Measurements from ENCODE around the gene HBD.
A peak's percentile ranks its signal among the peaks of the same experiment; 100 is the strongest.

DNA sequence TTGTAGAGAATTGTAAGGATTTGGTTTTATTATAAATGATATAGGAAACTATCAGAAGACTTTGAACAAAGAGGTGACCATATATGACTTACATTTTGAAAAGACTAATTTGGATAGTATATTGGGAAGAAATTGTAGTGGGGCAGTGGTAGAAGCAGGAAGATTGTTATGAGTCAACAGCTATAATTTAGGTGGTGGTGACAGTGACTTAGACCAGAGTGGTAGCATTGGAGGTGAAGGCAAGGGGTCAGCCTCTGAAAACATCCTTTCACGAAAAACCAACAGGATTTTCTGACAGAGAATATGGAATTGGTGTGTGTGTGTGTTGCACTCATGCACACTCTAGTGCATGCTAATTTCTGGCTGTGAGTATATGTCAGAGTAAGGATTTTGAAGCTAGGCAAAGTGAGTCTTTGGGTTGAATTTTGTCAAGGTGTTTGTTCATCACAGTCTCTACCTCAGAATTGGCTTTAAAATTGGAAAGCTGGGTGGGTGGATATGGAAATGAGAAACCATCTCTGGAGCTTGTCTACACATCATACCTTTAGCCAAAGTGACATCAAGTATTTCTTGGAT lies 43.6 kb upstream of the HBD start:
- TF ChIP-seq NCOR1 (IDR thresholded peaks at IDR 0.05), result 0 out of 2 replicates have a peak, but pooled peaks have one; percentile 7
- no peak for TF ChIP-seq CTCF (IDR thresholded peaks at IDR 0.05 in 2 of 3, conservative IDR thresholded peaks at IDR 0.05 in 1 of 3; ENCODE audit: insufficient read depth in 2 of 3, low read depth in 1 of 3, low read length in 3 of 3)
- no peak for TF ChIP-seq HNRNPUL1 (IDR thresholded peaks at IDR 0.05; ENCODE audit: low read length)
- no peak for TF ChIP-seq NFE2 (IDR thresholded peaks at IDR 0.05; ENCODE audit: low read depth)
- no peak for TF ChIP-seq ZNF253 (CRISPR knock-in tag; conservative IDR thresholded peaks at IDR 0.05)
- TF ChIP-seq HDAC1 (IDR thresholded peaks at IDR 0.05), result no peak
- no peak for TF ChIP-seq EZH2 (IDR thresholded peaks at IDR 0.05; ENCODE audit: borderline replicate concordance, low read depth, low read length)
- no peak for TF ChIP-seq SREBF2 (CRISPR knock-in tag; IDR thresholded peaks at IDR 0.05)
- TF ChIP-seq YY1 (IDR thresholded peaks at IDR 0.05; ENCODE audit: borderline replicate concordance in 1 of 3, control insufficient read depth in 1 of 3, extremely low read depth in 1 of 3, insufficient read depth in 3 of 3, insufficient read length in 1 of 3, insufficient replicate concordance in 2 of 3, low read depth in 1 of 3, low read length in 2 of 3), result no peak
- TF ChIP-seq BHLHE40 (IDR thresholded peaks at IDR 0.05; ENCODE audit: low read length), result no peak
- TF ChIP-seq, protein P1, sequence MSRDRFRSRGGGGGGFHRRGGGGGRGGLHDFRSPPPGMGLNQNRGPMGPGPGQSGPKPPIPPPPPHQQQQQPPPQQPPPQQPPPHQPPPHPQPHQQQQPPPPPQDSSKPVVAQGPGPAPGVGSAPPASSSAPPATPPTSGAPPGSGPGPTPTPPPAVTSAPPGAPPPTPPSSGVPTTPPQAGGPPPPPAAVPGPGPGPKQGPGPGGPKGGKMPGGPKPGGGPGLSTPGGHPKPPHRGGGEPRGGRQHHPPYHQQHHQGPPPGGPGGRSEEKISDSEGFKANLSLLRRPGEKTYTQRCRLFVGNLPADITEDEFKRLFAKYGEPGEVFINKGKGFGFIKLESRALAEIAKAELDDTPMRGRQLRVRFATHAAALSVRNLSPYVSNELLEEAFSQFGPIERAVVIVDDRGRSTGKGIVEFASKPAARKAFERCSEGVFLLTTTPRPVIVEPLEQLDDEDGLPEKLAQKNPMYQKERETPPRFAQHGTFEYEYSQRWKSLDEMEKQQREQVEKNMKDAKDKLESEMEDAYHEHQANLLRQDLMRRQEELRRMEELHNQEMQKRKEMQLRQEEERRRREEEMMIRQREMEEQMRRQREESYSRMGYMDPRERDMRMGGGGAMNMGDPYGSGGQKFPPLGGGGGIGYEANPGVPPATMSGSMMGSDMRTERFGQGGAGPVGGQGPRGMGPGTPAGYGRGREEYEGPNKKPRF (IDR thresholded peaks at IDR 0.05; ENCODE audit: low read depth, low read length), result no peak

Data from K562 (cell line).